Skin of body (tissue), 2 donors: Measurements from ENCODE around the gene IL1RL1. TPM values are rescaled to one million over a fixed set of nuclear protein-coding genes. Genes with fewer than 3 reads are reported as not detected.

Experiments
- DNase-seq: peaks from one replicate; lab custom pipeline; 2025; lab: John Stamatoyannopoulos, UW
- total RNA-seq: library from RNA; depleted of rRNA; stranded (reverse); fragments of >200 nt; gene quantifications from one replicate; pipeline ENCODE4 v1.2.3, GENCODE V29; 2014

IL1RL1 gene
- 8.7 TPM for total RNA-seq

DNA sequence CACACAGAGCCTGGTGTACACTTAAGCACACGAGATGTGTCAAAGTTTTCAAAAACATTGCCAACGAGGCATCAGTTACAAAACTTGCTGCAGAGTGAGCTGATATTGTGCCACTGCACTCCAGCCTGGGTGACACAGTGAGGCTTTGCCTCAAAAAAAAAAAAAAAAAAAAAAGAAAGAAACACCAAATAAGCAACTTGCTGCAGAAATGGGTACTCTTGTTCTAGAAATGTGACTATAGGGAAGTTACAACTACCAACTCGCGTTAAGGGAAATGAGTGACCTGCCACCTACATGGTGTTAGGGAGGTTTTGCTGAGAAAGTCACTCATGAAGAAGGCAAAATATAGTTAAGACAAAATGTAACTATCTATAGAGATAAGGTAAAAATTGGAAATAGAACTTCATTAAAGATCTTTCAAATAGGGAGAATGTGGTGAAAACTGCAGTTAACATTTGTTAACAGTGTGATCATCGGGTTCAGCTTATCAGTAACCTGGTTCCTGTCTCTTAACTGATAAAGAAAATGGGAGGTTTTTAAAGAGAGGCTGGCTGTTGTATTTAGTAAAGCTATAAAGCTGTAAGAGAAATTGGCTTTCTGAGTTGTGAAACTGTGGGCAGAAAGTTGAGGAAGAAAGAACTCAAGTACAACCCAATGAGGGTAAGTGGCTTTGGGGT is at the start of gene IL1RL1:
Gene IL1RL1 (plus strand): TSS at position 600 of the 677 bp plus-strand sequence. CDS start 26,702 bp downstream, outside the sequence.
- no peak for DNase-seq

DNA sequence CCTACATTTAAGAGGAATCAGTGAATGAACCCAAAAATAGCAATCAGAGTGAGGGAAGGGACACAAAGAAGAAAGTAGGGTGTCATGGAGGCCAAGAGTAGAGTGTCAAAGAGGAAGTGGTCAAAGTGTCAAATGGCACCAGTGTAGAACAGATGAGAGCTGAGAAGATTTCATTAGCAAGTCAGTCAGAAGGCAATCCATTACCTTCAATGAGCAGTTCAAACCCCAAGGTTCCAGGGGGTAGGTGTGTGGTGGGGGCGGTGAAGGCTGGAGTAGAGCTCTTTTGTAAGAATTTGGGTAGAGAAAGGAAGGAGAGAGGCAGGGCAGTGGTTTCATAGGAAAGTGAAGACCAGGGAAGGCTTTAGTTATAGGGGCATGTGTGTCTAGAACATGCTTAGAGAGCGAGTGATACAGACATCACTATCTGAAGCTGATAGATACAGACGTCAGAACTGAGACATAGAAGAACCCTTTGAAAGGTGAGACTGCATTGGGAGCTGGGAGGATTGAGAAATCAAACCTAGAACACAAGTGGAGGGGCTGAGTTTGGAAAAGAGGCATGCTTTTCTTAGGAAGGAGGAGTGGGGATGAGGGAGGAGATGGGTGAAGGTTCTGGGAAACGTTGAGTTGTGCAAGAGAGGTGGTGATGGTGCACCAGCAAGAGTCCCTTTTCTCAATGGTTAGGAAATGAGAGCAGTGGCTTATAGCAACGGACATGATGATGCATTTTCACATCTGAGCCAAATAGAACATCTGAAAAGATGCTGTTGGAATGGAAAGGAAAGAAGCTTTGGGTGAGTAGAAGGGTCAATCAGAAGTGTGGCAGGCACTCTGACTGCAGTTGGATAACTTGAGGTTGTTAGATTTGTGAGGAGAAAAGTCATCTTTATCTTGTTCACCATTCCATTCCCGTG is 48.9 kb upstream of the IL1RL1 start:
- no peak for DNase-seq

- no peak for DNase-seq
Measured at GRCh38 chr2:102264952-102265351, 46.4 kb upstream of the IL1RL1 start.

- peak; percentile 16 for DNase-seq
Measured at GRCh38 chr2:102266204-102266603, 45.2 kb upstream of the IL1RL1 start.

GRCh38 chr2:102267774-102268173 is 43.6 kb upstream of the IL1RL1 start:
- DNase-seq: no peak

DNA sequence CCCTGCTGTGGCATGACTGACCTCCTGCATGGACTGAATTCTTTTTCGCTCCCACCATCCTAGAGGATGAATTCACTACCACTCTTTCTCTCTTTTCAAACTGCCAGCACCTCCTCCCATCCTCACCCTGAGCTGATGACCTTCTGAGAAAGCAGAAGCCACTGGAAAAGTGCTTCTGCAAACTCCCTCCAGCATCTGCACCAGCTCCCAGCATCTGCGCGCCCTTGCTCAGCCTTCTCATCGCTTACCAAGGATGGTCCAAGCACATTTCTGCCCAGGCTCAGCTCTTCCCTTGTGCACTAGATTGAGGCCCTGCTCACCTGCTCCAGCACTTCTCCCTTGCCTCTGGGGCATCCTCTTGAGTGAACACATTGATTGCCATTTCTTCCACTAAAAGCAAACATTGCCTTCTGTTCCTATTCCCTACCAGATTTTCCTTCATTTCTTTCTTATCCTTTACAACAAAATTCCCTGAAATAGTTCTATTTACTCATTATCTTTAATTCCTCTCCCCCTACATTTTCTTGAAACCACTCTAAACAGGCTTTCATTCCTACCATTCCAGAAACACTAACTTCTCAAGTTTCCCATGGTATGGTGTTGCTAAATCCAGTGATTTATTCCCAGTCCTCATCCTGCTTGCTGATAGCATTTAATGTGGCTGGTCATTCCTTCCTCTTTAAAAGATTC is 42.7 kb upstream of the IL1RL1 start:
- peak; percentile 29 for DNase-seq

DNA sequence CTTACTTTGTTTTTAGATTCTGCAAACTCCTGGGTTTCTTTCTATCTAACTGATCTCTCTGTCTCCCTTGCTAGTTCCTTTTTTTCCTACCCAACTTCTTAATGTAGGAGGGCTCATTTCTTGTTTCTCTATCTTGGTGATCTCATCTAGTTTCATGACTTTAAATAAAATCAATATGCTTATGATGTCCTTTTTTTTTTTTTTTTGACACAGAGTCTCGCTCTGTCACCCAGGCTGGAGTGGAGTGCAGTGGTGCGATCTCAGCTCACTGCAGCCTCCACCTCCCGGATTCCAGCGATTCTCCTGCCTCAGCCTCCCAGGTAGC is 42.2 kb upstream of the IL1RL1 start:
- DNase-seq: no peak

GRCh38 chr2:102271844-102272243 is 39.5 kb upstream of the IL1RL1 start:
- no peak for DNase-seq

GRCh38 chr2:102273619-102274211 is 37.6 kb upstream of the IL1RL1 start:
- DNase-seq: no peak

- DNase-seq: no peak
Measured at GRCh38 chr2:102276549-102277201, 34.7 kb upstream of the IL1RL1 start.

GRCh38 chr2:102277202-102277700 is 34.1 kb upstream of the IL1RL1 start:
- DNase-seq: no peak

DNA sequence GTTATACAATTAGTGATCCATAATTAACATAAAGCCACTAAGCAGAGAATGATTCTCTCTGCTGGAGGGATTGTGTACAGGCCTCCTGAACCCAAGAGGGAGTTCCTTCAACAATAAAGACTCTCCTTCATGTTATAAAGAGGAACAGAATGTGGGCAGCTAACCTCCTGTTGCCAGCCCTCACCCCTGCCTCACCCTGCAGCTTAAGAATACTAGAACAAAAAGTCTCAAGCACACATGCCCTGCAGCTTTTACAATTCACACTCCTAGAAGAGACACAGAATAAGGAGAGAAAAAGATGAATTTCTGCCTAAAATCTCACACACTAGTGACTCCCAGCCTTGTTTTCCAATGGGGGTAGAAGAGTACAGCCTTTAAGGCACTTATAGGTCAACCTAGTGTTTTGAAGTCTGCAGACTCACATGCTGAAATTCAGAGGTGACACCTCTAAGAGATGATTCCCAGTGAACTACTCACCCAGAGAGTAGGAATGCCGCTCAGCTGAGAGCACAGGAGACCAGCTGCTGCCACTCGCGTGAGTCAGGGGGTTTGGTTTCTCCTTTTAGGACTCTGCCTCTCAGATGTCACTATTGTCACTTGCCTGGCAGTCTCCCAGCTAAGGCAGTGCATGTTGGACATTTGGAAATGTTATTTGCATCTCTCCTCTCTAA is 32.5 kb upstream of the IL1RL1 start:
- DNase-seq: no peak

DNA sequence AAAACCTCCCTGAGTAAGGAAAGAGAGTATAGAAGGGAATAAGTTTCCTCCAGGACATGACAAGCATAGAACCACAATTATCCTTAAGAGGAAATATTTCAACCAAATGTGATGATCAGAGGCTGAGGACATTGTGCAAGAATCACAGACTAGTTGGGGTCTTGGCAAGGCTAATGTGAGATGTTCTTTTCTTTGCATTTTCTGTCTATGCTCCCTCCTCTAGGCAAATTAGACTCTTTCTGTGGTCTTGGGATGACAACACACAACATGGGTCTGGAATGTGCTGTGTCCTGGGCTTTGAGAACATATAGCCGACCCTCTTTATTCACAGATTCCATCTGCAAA is 32.0 kb upstream of the IL1RL1 start:
- DNase-seq: peak; percentile 3

- no peak for DNase-seq
Measured at GRCh38 chr2:102282678-102283091, 28.7 kb upstream of the IL1RL1 start.

DNA sequence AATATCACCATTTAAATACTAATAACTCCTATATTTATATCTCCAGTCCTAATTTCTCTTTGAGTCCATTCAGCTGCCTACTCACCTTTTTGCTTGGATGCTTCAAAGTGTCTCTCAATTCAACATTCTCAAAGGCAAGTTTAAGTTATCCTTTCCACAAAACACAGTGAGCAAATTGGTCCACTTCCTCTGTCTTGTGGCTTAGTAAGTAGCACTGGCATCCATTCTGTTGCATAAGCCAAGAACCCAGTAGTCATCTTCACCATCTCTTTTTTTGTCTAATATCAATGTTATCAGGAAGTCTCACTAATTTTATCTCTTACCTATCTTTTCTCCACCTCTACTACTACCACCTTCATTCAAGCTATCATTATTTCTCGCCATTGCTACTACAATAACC is 27.4 kb upstream of the IL1RL1 start:
- DNase-seq: no peak

- no peak for DNase-seq
Measured at GRCh38 chr2:102284611-102285010, 26.8 kb upstream of the IL1RL1 start.

GRCh38 chr2:102285368-102285767 is 26.0 kb upstream of the IL1RL1 start:
- DNase-seq: no peak

DNA sequence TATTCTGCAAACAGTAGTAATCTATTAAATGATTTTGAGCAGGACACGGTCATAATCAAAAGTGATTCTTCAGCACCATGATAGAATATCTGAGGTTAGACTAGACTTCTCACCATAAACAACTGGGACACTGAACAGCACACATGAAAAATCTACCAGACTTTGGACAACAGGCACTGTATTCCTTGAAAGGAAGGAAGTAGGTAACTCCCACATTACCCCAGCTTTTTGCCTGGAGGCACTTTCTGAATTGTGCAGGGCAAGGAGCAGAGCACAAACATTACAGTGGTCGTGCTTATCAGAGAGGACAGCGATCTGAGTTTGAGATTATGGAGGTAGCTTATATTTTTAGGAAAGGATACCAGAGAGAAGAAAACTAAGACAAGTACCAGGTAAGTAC is 25.3 kb upstream of the IL1RL1 start:
- DNase-seq: no peak

DNA sequence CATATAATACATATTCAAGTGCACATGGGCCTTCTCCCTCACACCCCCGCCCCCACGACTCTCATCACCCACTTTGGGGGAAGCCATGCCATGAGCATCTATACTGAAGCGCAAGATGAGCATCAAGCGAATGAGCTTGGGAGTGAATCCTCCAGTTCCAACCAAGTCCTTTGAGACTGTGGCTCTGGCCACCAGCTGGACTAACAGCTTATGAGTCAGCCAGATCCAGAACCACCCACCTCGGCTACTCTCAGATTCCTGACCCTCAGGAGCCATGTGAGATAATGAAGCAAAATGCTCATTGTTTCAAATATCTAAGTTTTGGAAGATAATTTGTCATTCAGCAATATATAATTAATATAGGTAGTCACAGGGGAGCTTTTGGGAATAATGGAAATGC is 22.2 kb upstream of the IL1RL1 start:
- no peak for DNase-seq

GRCh38 chr2:102290594-102290993 is 20.8 kb upstream of the IL1RL1 start:
- no peak for DNase-seq
